ENCODE data around the gene PCSK2. TPM values are rescaled to one million over a fixed set of nuclear protein-coding genes. Genes with fewer than 3 reads are reported as not detected.
A peak's percentile ranks its signal among the peaks of the same experiment; 100 is the strongest.

Gene PCSK2
- total and polyA plus RNA-seq, 2 experiments from 2014 or later = 1.3 to 3.8 TPM

DNA sequence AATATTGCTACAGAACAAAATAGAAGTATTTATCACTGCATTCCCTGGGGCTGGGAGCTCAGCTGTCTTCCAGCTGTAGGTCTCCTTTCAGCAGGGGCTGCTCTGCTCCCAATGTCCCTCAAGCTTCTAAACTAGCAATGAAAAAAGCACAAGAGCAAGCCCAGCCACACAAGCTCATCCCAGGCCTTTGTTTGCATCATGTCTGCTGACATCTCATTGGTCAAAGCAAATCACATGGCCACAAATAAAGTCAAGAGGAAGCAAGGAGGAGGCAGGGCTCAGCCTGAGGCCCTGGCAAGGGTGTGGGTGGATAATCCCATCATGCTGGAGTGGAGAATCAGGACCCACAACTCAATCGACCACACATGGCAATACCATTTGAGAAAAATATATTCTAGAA, 306.6 kb downstream of the PCSK2 start:
- no peaks in the 10 kb centered on the region for H3K79me2 ChIP-seq
- peaks cover 12% of the 10 kb centered on the region for H3K4me1 ChIP-seq (ENCODE audit: insufficient read depth)
- H3K27me3 ChIP-seq = no peaks in the 10 kb centered on the region
- no peaks in the 10 kb centered on the region for H3K9me3 ChIP-seq (ENCODE audit: low read depth)
- H3K4me2 ChIP-seq = no peak overlapping the region
- no peak overlapping the region for H3K27ac ChIP-seq
- H3K9me2 ChIP-seq (replicated peaks; ENCODE audit: insufficient read depth) = no peaks in the 10 kb centered on the region
- no peaks in the 10 kb centered on the region for H4K20me1 ChIP-seq (ENCODE audit: insufficient read depth, poor library complexity, severe bottlenecking)
- no peaks in the 10 kb centered on the region for H3K36me3 ChIP-seq (replicated peaks; ENCODE audit: insufficient read depth, low read depth)
- no peak overlapping the region for H2AFZ ChIP-seq
- no peak overlapping the region for H3K4me3 ChIP-seq
- TF ChIP-seq EZH2phosphoT487 (IDR thresholded peaks at IDR 0.05; ENCODE audit: low read depth, severe bottlenecking, unreplicated experiment) (no peak), EZH2 (IDR thresholded peaks at IDR 0.05; ENCODE audit: borderline replicate concordance) (no peak), CTCF (IDR thresholded peaks at IDR 0.05; ENCODE audit: poor library complexity) (no peak)
- peak; percentile 54 for DNase-seq (ENCODE audit: low spot score)
- 47% methylated on average over 1 of the region's 1 CpG for WGBS (ENCODE audit: low lambda C conversion rate, missing lambda C conversion rate)

DNA sequence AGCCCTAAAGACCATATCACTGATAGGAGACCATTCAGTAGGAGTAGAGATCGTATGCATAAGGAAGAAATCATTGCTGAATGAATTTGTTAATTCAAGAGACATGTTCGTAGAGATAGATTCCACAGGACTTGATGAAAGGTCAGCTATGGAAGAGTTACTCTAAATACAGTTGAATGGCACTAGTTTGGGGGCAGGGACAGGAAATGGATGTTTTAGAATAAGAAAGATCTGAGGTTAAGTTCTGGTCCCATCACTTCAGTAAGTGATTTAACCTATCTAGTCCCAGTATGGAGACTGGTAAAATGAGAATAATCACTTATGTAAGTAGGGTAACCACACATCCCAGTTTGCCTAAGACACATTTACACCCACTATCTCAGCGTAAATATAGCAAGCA, 307.2 kb downstream of the PCSK2 start:
- H3K27me3 ChIP-seq = no peaks in the 10 kb centered on the region

More for the DNA sequence above, 307.2 kb downstream of the PCSK2 start:
- Histone ChIP-seq H3K4me2 (no peak overlapping the region), H3K27ac (no peak overlapping the region), H3K9me2 (replicated peaks; ENCODE audit: insufficient read depth) (no peaks in the 10 kb centered on the region), H3K36me3 (replicated peaks; ENCODE audit: insufficient read depth, low read depth) (no peaks in the 10 kb centered on the region), H3K9me3 (ENCODE audit: low read depth) (no peaks in the 10 kb centered on the region), H3K79me2 (no peaks in the 10 kb centered on the region), H4K20me1 (ENCODE audit: insufficient read depth, poor library complexity, severe bottlenecking) (no peaks in the 10 kb centered on the region), H3K4me3 (no peak overlapping the region), H2AFZ (no peak overlapping the region), H3K4me1 (ENCODE audit: insufficient read depth) (peaks cover 12% of the 10 kb centered on the region)
- TF ChIP-seq EZH2phosphoT487 (IDR thresholded peaks at IDR 0.05; ENCODE audit: low read depth, severe bottlenecking, unreplicated experiment) (no peak), CTCF (IDR thresholded peaks at IDR 0.05; ENCODE audit: poor library complexity) (no peak), EZH2 (IDR thresholded peaks at IDR 0.05; ENCODE audit: borderline replicate concordance) (no peak)
- DNase-seq (ENCODE audit: low spot score) = no peak
- 96% methylated on average over 3 of the region's 3 CpGs for WGBS (ENCODE audit: low lambda C conversion rate, missing lambda C conversion rate)

Small RNA genes within 50 kb of the gene (small RNA-seq; reads per million reads assigned to genes)
- gene AL359511.1 (not detected), gene RNU1-131P (not detected), gene RNU6-27P (not detected)
